ENCODE results near the gene ZSWIM7.

The ZSWIM7 gene

DNA sequence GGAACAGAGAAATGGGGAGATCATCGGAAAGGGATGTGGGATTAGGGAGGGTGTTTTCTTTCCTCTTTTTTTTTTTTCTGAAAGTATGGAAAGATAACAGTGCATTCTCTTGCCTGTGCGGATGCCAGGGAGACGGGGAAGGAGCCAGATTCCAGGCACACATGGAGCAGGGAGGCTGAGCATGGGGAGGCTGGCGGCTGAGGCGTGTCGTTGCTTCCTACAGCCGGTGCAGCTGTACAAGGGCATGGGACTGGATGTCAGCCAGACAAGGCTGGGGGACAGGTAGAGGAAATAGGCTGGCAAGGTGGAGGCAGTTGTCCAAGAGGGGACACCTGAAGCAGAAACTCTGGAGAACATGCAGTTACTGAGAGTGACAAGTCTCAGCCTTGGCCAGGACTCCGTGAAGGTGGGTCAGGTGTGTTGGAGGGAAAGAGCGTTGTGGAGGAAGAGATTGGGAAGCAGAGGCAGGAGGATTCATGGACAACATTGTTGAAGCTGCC lies 71.2 kb downstream of the ZSWIM7 start:
- DNase-seq, result no peak
